SK-N-SH (cell line): Measurements from ENCODE around the gene CHCHD3. TPM values are rescaled to one million over a fixed set of nuclear protein-coding genes. Genes with fewer than 3 reads are reported as not detected.

Experiments used
- CTCF ChIA-PET: fragments of 300-600, 350-600 bp; formaldehyde crosslinking; extraction: SDS; loops from one replicate; lab custom pipeline; 2021; lab: Yijun Ruan, JAX
- POLR2A ChIA-PET: fragments of 350-600 bp; sonication (Branson Sonifier 250); formaldehyde crosslinking; extraction: SDS; loops from one replicate; lab custom pipeline; 2020; ENCODE audit warnings: antibody characterized with exemption, inconsistent platforms; lab: Yijun Ruan, JAX
- DNase-seq: peaks from one replicate; pipeline ENCODE4 v3.0.0; 2012
- H2AFZ ChIP-seq: fragments of 200-600 bp; sonication (generic); 2 replicates; pipeline ENCODE4 v1.8.1; 2016; ENCODE audit warnings: antibody characterized with exemption, mild to moderate bottlenecking, low read depth
- H3F3A ChIP-seq: fragments of 200-600 bp; sonication (generic); replicated peaks from 2 replicates; pipeline ENCODE3; 2016; ENCODE audit warnings: antibody characterized with exemption, mild to moderate bottlenecking; ENCODE audit not compliant: insufficient read depth
- H3K27ac ChIP-seq, 2 experiments: fragments of 200-500 bp in 1 of 2; fragments of 200-600 bp in 1 of 2; sonication (Bioruptor generic) in 1 of 2; sonication (generic), shearing (Covaris generic) in 1 of 2; 2 replicates each; pipeline versions ENCODE4 v1.5.1 to v1.6.1; 2014 to 2016; ENCODE audit warnings: low read depth in 2 of 2, inconsistent platforms in 1 of 2, low read length in 1 of 2, mild to moderate bottlenecking in 1 of 2, mixed read lengths in 1 of 2
- H3K27me3 ChIP-seq: fragments of 200-600 bp; sonication (generic), shearing (Covaris generic); 2 replicates; pipeline ENCODE4 v1.6.1; 2016; ENCODE audit warnings: mixed run types; ENCODE audit not compliant: insufficient read depth
- H3K36me3 ChIP-seq, 2 experiments: fragments of 200-500 bp in 1 of 2; fragments of 200-600 bp in 1 of 2; sonication (Bioruptor generic) in 1 of 2; sonication (generic) in 1 of 2; replicated peaks in 1 of 2; 2 replicates each; pipeline versions ENCODE3 to v1.5.1; 2014 to 2016; ENCODE audit warnings: low read length in 1 of 2, mild to moderate bottlenecking in 1 of 2; ENCODE audit not compliant: insufficient read depth in 2 of 2, control insufficient read depth in 1 of 2
- H3K4me1 ChIP-seq, 2 experiments: fragments of 200-500 bp in 1 of 2; fragments of 200-600 bp in 1 of 2; sonication (Bioruptor generic) in 1 of 2; sonication (generic), shearing (Covaris generic) in 1 of 2; 2 replicates each; pipeline versions ENCODE4 v1.5.1 to v1.6.1; 2014 to 2016; ENCODE audit warnings: low read depth in 1 of 2, low read length in 1 of 2, mixed run types in 1 of 2; ENCODE audit not compliant: insufficient read depth in 2 of 2, control insufficient read depth in 1 of 2
- H3K4me2 ChIP-seq: fragments of 200-600 bp; sonication (generic), shearing (Covaris generic); 2 replicates; pipeline ENCODE4 v1.6.1; 2017; ENCODE audit warnings: mixed run types
- H3K4me3 ChIP-seq, 2 experiments: fragments of 200-500 bp in 1 of 2; fragments of 200-600 bp in 1 of 2; sonication (Bioruptor generic) in 1 of 2; sonication (generic), shearing (Covaris generic) in 1 of 2; 2 replicates each; pipeline versions ENCODE4 v1.5.1 to v1.8.1; 2014 to 2016; ENCODE audit warnings: low read depth in 2 of 2, inconsistent platforms in 1 of 2, low read length in 1 of 2, mild to moderate bottlenecking in 1 of 2, mixed read lengths in 1 of 2, moderate library complexity in 1 of 2
- H3K79me2 ChIP-seq: fragments of 200-600 bp; sonication (generic); 2 replicates; pipeline ENCODE4 v1.8.1; 2017; ENCODE audit warnings: mild to moderate bottlenecking; ENCODE audit not compliant: insufficient read depth
- H3K9ac ChIP-seq: fragments of 200-600 bp; sonication (generic); 2 replicates; pipeline ENCODE4 v1.6.1; 2017; ENCODE audit warnings: mixed run types
- H3K9me2 ChIP-seq: fragments of 200-600 bp; sonication (generic); 2 replicates; pipeline ENCODE4 v1.6.1; 2017; ENCODE audit warnings: mixed run types
- H3K9me3 ChIP-seq: fragments of 200-600 bp; sonication (generic); 2 replicates; pipeline ENCODE4 v1.6.1; 2017; ENCODE audit warnings: mixed run types, mild to moderate bottlenecking, moderate library complexity
- H4K20me1 ChIP-seq: fragments of 200-600 bp; sonication (generic); 2 replicates; pipeline ENCODE4 v1.6.1; 2017; ENCODE audit warnings: mild to moderate bottlenecking, mixed run types; ENCODE audit not compliant: insufficient read depth
- ELF1 ChIP-seq: IDR thresholded peaks from 2 replicates; pipeline ENCODE4 v1.4.0; 2012
- FOXM1 ChIP-seq: IDR thresholded peaks from 2 replicates; pipeline ENCODE4 v1.4.0; 2012; ENCODE audit warnings: low read depth, mild to moderate bottlenecking
- GABPA ChIP-seq: IDR thresholded peaks from 2 replicates; pipeline ENCODE4 v1.4.0; 2012; ENCODE audit warnings: low read depth, mild to moderate bottlenecking
- JUND ChIP-seq: IDR thresholded peaks from 2 replicates; pipeline ENCODE4 v1.4.0; 2012
- MEF2A ChIP-seq: IDR thresholded peaks from 2 replicates; pipeline ENCODE4 v1.4.0; 2012; ENCODE audit warnings: low read depth, borderline replicate concordance
- NFIC ChIP-seq: IDR thresholded peaks from 2 replicates; pipeline ENCODE4 v1.4.0; 2012; ENCODE audit warnings: borderline replicate concordance
- NRF1 ChIP-seq: IDR thresholded peaks from 2 replicates; pipeline ENCODE4 v1.6.1; 2012; ENCODE audit warnings: low read depth, mild to moderate bottlenecking, low read length
- RFX5 ChIP-seq: IDR thresholded peaks from 2 replicates; pipeline ENCODE4 v1.6.1; 2012; ENCODE audit warnings: mild to moderate bottlenecking, improper control_type of control experiment, low read length
- RXRA ChIP-seq: IDR thresholded peaks from 2 replicates; pipeline ENCODE4 v1.4.0; 2012; ENCODE audit warnings: low read depth, mild to moderate bottlenecking, borderline replicate concordance
- TAF1 ChIP-seq: IDR thresholded peaks from 2 replicates; pipeline ENCODE4 v1.6.1; 2012; ENCODE audit warnings: low read depth, mild to moderate bottlenecking, low read length, moderate library complexity, borderline replicate concordance
- WGBS: methylation state at CpG from one replicate; pipeline ENCODE4 v1.1.6; 2017; ENCODE audit warnings: low lambda C conversion rate; 5-methylcytosine and 5-hydroxymethylcytosine counted together
- polyA plus RNA-seq, 3 experiments: library from polyadenylated mRNA; depleted of rRNA; stranded (reverse); fragments of >200 nt; gene quantifications; 2 replicates each; pipeline ENCODE4 v1.2.3, GENCODE V29; 2012
- TF ChIP-seq, protein P1 (sequence below): fragments of 200-600 bp; sonication (generic); IDR thresholded peaks from 2 replicates; pipeline ENCODE4 v1.6.1; 2017; ENCODE audit warnings: antibody characterized with exemption, mild to moderate bottlenecking, moderate library complexity
- TF ChIP-seq, protein P2 (sequence below): IDR thresholded peaks from 2 replicates; pipeline ENCODE4 v1.6.1; 2012; ENCODE audit warnings: mild to moderate bottlenecking, low read depth, low read length, moderate library complexity

The CHCHD3 gene
- polyA plus RNA-seq, 1 of the 3 experiments (the other 2 are of a cell fraction), result 97.1 TPM

DNA sequence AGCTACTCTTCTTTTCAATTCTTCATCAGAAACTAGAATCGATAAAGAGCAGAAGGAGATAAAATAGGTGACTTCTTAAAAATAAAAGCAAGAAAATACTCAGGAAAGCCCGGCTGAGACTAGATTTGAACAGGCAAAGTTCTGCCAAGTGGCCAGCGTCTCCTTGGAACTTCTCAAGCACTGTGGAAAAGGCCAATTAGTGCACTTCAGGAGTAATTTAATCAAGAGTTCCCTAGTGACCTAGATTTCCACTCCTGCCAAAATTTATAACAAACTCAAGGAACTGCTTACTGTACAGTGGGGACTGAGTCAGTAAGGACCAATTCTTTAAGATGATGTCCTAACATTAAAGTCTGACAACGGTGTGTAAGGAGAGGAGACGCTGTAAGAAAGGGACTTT lies 57.3 kb downstream of the CHCHD3 start:
- peaks cover 9% of the 10 kb centered on the region for H3F3A ChIP-seq
- H3K4me2 ChIP-seq, result no peak overlapping the region
- peaks cover 16 to 35% of the 10 kb centered on the region in 2 experiments for H3K36me3 ChIP-seq
- H2AFZ ChIP-seq, result no peak overlapping the region
- H3K27me3 ChIP-seq, result no peaks in the 10 kb centered on the region
- H3K79me2 ChIP-seq, result peaks cover 58% of the 10 kb centered on the region
- ChIA-PET CTCF (interaction anchor here (0.7 to 1.4 kb wide), 2 partner anchors 16 to 26 kb away, joined by 3 read pairs; no protein-coding TSS in a partner anchor), POLR2A (no interaction called here)
- no peak overlapping the region for H3K9ac ChIP-seq
- TF ChIP-seq RFX5, result no peak
- no peak for TF ChIP-seq NRF1
- no peak for TF ChIP-seq ELF1
- TF ChIP-seq RXRA, result no peak
- no peak for TF ChIP-seq MEF2A
- TF ChIP-seq JUND, result no peak
- no peak for TF ChIP-seq NFIC
- no peak for TF ChIP-seq FOXM1
- no peak for TF ChIP-seq GABPA
- TF ChIP-seq, protein P1, sequence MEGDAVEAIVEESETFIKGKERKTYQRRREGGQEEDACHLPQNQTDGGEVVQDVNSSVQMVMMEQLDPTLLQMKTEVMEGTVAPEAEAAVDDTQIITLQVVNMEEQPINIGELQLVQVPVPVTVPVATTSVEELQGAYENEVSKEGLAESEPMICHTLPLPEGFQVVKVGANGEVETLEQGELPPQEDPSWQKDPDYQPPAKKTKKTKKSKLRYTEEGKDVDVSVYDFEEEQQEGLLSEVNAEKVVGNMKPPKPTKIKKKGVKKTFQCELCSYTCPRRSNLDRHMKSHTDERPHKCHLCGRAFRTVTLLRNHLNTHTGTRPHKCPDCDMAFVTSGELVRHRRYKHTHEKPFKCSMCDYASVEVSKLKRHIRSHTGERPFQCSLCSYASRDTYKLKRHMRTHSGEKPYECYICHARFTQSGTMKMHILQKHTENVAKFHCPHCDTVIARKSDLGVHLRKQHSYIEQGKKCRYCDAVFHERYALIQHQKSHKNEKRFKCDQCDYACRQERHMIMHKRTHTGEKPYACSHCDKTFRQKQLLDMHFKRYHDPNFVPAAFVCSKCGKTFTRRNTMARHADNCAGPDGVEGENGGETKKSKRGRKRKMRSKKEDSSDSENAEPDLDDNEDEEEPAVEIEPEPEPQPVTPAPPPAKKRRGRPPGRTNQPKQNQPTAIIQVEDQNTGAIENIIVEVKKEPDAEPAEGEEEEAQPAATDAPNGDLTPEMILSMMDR, result no peak
- TF ChIP-seq, protein P2, sequence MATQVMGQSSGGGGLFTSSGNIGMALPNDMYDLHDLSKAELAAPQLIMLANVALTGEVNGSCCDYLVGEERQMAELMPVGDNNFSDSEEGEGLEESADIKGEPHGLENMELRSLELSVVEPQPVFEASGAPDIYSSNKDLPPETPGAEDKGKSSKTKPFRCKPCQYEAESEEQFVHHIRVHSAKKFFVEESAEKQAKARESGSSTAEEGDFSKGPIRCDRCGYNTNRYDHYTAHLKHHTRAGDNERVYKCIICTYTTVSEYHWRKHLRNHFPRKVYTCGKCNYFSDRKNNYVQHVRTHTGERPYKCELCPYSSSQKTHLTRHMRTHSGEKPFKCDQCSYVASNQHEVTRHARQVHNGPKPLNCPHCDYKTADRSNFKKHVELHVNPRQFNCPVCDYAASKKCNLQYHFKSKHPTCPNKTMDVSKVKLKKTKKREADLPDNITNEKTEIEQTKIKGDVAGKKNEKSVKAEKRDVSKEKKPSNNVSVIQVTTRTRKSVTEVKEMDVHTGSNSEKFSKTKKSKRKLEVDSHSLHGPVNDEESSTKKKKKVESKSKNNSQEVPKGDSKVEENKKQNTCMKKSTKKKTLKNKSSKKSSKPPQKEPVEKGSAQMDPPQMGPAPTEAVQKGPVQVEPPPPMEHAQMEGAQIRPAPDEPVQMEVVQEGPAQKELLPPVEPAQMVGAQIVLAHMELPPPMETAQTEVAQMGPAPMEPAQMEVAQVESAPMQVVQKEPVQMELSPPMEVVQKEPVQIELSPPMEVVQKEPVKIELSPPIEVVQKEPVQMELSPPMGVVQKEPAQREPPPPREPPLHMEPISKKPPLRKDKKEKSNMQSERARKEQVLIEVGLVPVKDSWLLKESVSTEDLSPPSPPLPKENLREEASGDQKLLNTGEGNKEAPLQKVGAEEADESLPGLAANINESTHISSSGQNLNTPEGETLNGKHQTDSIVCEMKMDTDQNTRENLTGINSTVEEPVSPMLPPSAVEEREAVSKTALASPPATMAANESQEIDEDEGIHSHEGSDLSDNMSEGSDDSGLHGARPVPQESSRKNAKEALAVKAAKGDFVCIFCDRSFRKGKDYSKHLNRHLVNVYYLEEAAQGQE, result no peak
- no peak for TF ChIP-seq TAF1
- H3K4me1 ChIP-seq, result peaks cover 0 to 13% of the 10 kb centered on the region in 2 experiments; a peak in 2 of 4 replicates
- H4K20me1 ChIP-seq, result no peaks in the 10 kb centered on the region
- no peak overlapping the region for H3K27ac ChIP-seq
- DNase-seq, result no peak
- 94% methylated on average over 5 of the region's 5 CpGs for WGBS
- H3K4me3 ChIP-seq, result no peak overlapping the region
- H3K9me3 ChIP-seq, result 0 out of 2 replicates have a peak, but pooled peaks cover 6% of the 10 kb centered on the region
- no peaks in the 10 kb centered on the region for H3K9me2 ChIP-seq
